HG02571 (cell line): ENCODE measurements around the gene TMPRSS6.

Source experiments
- ATAC-seq: cut with Tn5 transposase; IDR thresholded peaks from one replicate; pipeline ENCODE4 v1.9.1; 2021; ENCODE audit warnings: mild to moderate bottlenecking, moderate library complexity; ENCODE audit not compliant: unreplicated experiment

TMPRSS6 gene

DNA sequence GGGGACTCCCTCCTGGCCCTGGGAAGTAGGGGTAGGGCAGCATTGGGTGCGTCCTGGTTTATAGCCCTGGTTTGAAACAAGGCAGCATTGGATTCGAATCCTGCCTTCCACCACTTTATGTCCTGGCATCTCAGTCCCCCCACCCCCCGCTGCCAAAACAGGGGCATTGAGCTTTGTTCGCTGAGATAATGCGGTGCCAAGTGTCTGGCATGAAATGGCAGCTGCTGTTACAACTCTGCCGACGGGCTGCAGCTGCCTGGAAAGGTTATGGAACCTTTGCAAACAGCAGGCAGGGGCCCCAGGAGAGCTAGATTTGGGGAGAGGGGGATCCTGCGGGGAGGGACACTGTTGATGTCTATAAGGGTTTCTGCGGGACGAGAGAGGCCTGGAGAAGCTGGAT, 92.2 kb downstream of the TMPRSS6 start:
- no peak for ATAC-seq

DNA sequence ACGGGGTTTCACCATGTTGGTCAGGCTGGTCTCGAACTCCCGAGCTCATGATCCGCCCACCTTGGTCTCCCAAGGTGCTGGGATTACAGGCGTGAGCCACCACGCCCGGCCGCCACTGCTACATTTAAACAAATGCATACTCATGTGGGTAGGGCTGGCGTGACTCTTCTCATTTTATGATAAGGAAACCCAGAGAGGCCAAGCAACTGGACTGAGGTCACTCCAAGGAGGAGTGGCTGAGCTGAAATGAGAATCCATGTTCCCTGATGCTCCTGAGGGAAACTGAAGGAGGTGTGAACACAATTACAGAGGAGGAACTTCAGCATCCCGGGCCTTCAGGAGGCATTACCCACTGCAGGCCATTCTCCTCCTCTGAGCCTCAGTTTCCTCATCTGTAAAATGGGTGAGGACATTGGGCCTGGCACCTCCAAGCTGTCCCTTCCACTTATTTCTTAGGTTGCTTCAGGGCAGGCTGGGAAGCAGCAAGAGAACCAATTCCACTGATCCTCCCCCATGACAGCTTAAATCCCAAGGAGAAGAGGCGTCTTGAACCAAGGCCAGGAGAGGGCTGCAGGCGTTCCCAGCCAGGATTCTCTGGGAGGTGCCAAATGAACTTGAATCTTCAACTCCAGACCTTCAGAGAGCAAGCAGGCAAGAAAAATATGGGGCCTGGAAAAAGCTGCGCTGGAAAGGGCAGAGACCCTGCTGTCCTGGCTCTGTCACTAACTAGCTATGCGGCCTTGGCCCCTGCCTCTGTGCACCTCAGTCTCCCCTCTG, 93.2 kb downstream of the TMPRSS6 start:
- no peak for ATAC-seq

- no peak for ATAC-seq
These were observed 94.0 kb downstream of the TMPRSS6 start for GRCh38 chr22:37015587-37015878.
